Adipocyte (in vitro differentiated cells): ENCODE data around the gene NUB1.
A peak's percentile ranks its signal among the peaks of the same experiment; 100 is the strongest.

Experiments used
- DNase-seq: peaks from one replicate; pipeline ENCODE4 v3.0.0-alpha.2; 2015; ENCODE audit warnings: low read depth
- H3K27me3 ChIP-seq: replicated peaks from 2 replicates; pipeline ENCODE4 v1.7.0; 2013; ENCODE audit warnings: mild to moderate bottlenecking, low read length, moderate library complexity; ENCODE audit not compliant: control insufficient read depth, insufficient read depth
- H3K36me3 ChIP-seq: 2 replicates; pipeline ENCODE4 v1.7.0; 2013; ENCODE audit warnings: low read length, mild to moderate bottlenecking, moderate library complexity; ENCODE audit not compliant: control insufficient read depth, insufficient read depth, severe bottlenecking
- H3K4me1 ChIP-seq: 2 replicates; pipeline ENCODE4 v1.7.0; 2013; ENCODE audit warnings: mild to moderate bottlenecking, low read length, moderate library complexity; ENCODE audit not compliant: control insufficient read depth, insufficient read depth
- H3K4me3 ChIP-seq: 2 replicates; pipeline ENCODE4 v1.7.0; 2013; ENCODE audit warnings: mild to moderate bottlenecking, low read length, moderate library complexity
- H3K9ac ChIP-seq: 2 replicates; pipeline ENCODE4 v1.7.0; 2013; ENCODE audit warnings: mild to moderate bottlenecking, low read length, moderate library complexity
- H3K9me3 ChIP-seq: 2 replicates; pipeline ENCODE4 v1.7.0; 2013; ENCODE audit warnings: mild to moderate bottlenecking, low read length, moderate library complexity; ENCODE audit not compliant: control insufficient read depth

Gene NUB1

DNA sequence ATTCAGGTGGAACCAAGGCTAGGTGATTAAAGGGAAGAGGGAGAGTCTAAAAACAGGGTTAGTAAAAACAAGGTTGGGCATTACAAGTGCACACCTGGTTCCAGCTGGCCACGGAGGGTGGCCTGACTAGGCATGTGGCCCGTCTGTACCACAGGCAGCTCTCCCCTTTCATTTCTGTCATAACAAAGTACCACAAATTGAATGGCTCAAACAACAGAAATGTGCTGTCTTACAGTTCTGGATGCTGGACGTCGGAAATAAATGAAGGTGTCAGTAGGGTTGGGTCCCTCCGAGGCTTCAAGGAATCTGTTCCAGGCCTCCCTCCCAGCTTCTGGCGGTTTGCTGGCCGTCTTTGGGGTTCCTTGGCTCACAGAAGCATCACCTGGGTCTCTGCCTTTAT is 81.6 kb downstream of the NUB1 start:
- Histone ChIP-seq H3K9ac (no peak overlapping the region), H3K4me1 (peaks cover 41% of the 10 kb centered on the region), H3K4me3 (no peak overlapping the region), H3K27me3 (no peaks in the 10 kb centered on the region), H3K9me3 (peaks cover 25% of the 10 kb centered on the region), H3K36me3 (no peaks in the 10 kb centered on the region)
- DNase-seq: no peak

DNA sequence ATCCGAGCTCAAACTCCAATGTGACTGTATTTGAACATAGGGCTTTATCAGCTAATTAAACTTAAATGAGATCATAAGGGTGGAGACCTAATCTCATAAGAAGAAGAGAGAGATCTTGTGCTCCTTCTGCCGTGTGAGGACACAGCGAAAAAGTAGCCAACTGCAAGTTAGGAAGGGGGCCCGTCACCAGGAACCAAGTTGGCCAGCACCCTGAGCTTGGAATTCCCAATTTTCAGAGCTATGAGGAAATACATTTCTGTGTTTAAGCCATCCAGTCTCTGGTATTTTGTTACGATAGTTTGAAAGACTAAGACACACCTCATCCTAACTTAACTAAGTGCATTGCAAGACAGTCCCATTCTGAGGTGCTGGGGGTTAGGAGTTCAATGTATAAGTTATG is 82.3 kb downstream of the NUB1 start:
- H3K9me3 ChIP-seq: peaks cover 25% of the 10 kb centered on the region
- H3K4me3 ChIP-seq: no peak overlapping the region
- no peak overlapping the region for H3K9ac ChIP-seq
- peaks cover 48% of the 10 kb centered on the region for H3K4me1 ChIP-seq
- DNase-seq: no peak
- H3K36me3 ChIP-seq: no peaks in the 10 kb centered on the region
- no peaks in the 10 kb centered on the region for H3K27me3 ChIP-seq

DNA sequence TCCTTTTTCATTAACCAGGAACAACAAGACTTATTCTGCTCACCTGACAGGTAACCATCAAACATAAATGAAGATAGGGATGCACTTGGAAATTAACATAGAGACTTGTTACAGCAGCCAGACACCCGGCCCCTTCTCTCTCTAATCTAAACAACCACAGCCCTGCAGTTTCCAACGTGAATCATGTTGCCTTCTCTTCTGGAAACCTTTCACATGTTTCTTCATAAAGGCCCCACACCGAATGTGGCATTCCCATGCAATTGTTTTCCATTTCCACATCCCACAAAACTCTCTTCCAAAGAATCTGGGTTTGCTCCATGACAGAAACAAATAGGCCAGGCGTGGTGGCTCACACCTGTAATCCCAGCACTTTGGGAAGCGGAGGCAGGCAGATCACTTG is 83.2 kb downstream of the NUB1 start:
- Histone ChIP-seq H3K27me3 (no peaks in the 10 kb centered on the region), H3K4me3 (no peak overlapping the region), H3K9ac (no peak overlapping the region), H3K9me3 (peaks cover 21% of the 10 kb centered on the region), H3K4me1 (peaks cover 56% of the 10 kb centered on the region), H3K36me3 (no peaks in the 10 kb centered on the region)
- peak; percentile 40 for DNase-seq

DNA sequence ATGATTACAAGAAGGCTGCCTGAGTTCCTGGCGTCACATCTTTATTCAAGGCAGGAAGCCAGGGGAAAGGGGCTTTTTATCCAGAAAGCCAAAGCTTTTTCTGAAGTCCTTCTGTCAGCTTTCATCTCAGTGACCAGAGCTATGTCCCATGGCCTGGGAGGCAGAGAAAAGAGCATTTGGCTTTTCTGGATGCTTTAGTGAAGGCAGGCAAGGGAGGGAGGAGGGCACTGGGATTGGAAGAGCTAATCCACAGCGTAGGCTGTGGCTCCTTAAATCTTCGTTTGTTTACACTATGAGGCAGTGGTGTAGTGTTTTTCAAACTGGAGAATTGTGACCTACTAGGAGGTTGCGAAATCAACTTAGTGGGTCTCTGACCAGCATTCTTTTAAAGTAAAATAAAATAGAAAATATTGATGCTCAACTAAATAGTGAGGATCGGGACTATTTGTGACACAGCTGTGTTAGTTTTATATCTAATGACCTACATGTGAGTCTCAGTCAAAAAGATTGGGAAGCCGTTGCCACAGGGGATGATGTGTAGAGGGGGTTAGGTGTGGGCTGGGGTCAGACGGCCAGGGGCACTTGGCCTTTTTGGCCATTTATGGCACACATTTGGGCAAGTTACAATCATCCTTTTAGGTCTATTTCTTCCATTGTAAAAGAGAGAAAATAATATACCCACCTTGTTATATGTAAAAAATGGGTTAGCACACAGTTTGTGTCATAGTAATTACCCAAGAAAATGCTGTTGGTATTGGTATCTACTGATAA is 84.2 kb downstream of the NUB1 start:
- Histone ChIP-seq H3K4me1 (peaks cover 56% of the 10 kb centered on the region), H3K9me3 (peaks cover 13% of the 10 kb centered on the region), H3K27me3 (no peaks in the 10 kb centered on the region), H3K36me3 (no peaks in the 10 kb centered on the region), H3K4me3 (peak overlapping the region; percentile 54), H3K9ac (no peak overlapping the region)
- peak; percentile 94 for DNase-seq

DNA sequence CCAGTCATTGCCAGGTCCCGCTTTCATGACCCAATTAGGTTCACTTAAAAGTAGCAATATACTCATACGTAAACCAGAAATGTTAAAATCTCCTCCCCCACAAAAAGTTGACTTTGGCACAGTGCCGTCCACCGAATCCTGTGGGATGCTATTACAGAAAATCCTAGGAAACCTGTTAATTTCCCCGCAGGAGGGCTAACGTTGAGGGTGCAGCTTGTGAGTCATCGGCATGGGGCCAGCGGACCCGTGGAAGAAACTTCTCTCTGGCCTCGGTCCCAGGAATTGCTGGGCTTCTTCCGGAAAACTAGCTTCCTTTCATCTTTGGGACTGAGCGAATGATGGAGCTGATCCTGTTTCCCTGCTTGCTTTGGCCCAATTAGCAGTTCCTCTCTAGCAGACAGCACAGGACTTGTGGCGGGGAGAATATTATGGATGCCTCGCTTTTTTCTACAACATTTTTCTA is 84.9 kb downstream of the NUB1 start:
- Histone ChIP-seq H3K4me3 (peak overlapping the region; percentile 54), H3K27me3 (no peaks in the 10 kb centered on the region), H3K36me3 (no peaks in the 10 kb centered on the region), H3K9me3 (peaks cover 13% of the 10 kb centered on the region), H3K9ac (no peak overlapping the region), H3K4me1 (peaks cover 56% of the 10 kb centered on the region)
- DNase-seq: peak; percentile 95

DNA sequence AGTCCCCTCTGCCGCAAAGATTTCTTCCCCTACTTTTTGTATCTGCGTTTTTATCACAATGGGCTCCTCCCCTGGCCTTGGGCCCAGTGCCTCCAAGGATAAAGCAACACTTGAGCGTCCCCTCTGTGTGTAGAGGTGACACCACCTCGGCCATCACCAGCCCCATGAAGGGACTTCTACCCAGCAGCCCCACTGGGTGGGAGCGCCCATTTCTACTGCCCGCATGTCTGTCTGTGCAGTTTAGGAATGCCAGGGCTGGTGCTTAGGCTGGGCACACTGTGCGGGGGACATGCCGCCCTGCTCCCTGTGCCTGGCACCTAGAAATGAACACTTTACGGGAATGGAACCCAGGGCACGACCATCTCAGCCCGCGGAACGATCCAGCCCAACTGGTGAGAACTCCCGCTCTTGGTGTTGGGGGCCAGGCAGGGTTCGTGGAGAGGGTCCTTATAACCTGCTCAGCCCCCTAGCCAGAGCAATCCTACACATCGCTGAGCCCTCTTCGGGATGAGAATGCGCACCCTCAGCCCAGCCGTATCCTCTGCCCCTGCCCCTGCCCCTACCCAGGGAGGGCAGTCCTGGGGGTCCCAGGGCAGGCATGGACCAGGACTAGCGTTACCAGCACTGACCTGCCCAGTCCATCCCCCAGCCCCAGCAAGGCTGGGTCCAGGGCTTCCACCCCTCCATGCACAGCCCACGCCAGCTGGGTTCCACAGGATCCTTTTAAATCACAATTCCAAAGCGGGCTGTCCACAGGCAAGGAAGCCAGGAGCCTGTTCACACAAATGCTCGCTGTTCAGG is 85.5 kb downstream of the NUB1 start:
- H3K36me3 ChIP-seq: no peaks in the 10 kb centered on the region
- no peak overlapping the region for H3K9ac ChIP-seq
- H3K4me3 ChIP-seq: peak overlapping the region; percentile 54
- no peak for DNase-seq
- H3K27me3 ChIP-seq: no peaks in the 10 kb centered on the region
- peaks cover 6% of the 10 kb centered on the region for H3K9me3 ChIP-seq
- H3K4me1 ChIP-seq: peaks cover 56% of the 10 kb centered on the region

DNA sequence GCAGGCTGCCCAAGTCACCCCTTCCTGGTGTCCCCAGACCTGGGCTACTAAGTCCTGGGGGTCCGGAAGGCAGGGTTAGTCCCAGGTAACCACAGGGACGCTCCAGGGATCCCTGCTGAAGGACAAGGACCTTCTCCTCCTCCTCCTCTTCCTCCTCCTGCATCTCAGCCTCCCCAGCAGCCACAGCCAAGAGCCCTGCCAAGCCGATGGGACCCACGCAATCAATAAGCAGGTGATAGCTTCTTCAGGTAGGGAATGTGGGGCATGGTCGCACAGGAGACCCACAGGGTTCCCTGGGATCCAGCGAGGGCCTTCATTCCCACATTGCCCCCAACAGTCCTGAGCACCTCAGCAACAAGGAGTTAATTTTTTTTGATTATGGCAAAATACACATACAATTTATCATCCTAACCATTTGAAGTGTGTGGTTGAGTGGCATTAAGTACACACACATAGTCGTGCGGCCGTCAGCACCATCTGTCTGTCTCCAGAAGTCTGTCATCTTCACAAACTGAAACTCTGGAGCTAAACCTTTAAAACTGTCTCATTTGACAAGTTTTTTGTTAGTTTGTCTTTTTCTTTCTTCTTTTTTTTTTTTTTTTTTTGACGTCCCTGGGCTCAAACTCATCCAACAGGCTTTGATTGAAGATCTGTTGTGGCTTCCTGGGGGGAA is 86.2 kb downstream of the NUB1 start:
- DNase-seq: no peak
- no peaks in the 10 kb centered on the region for H3K36me3 ChIP-seq
- H3K9ac ChIP-seq: no peak overlapping the region
- H3K9me3 ChIP-seq: no peaks in the 10 kb centered on the region
- peaks cover 56% of the 10 kb centered on the region for H3K4me1 ChIP-seq
- H3K4me3 ChIP-seq: no peak overlapping the region
- no peaks in the 10 kb centered on the region for H3K27me3 ChIP-seq
